HL-60 (cell line): ENCODE results near the gene MARK2.

Experiments
- CTCF ChIP-seq: IDR thresholded peaks from one replicate; pipeline ENCODE4 v1.5.1; 2011; ENCODE audit warnings: low read length, control low read depth, inconsistent platforms; ENCODE audit not compliant: insufficient read depth
- POLR2AphosphoS5 ChIP-seq: IDR thresholded peaks from 2 replicates; pipeline ENCODE4 v1.6.1; 2012; ENCODE audit warnings: low read depth

DNA sequence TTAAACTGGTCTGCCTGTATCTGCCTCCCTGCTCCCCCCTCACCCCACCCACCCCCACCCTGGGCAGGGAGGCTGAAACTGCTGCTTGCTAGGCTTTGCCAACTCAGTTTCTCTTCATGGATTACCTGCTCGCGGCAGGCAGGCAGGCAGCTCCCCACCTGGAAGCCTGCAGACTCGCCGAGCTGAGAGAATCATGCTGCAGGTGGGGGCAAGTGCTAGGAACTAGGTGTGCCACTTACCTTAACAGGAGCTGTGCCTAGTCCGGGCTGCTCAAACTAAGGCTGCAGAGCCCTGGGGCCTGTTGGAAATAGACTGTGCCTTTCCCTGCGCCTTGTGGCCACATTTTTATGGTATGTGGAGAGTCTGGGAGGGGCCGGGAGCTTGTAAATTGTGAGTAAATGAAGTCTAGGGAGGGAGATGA, 30.3 kb downstream of the MARK2 start:
- TF ChIP-seq POLR2AphosphoS5 = no peak
- no peak for TF ChIP-seq CTCF
